AG08395 (cell line): Measurements from ENCODE around the gene RAB31.

Experiments used
- DNase-seq: peaks from one replicate; pipeline ENCODE4 v3.0.0; 2012; ENCODE audit warnings: mixed read lengths, low spot score

The RAB31 gene

DNA sequence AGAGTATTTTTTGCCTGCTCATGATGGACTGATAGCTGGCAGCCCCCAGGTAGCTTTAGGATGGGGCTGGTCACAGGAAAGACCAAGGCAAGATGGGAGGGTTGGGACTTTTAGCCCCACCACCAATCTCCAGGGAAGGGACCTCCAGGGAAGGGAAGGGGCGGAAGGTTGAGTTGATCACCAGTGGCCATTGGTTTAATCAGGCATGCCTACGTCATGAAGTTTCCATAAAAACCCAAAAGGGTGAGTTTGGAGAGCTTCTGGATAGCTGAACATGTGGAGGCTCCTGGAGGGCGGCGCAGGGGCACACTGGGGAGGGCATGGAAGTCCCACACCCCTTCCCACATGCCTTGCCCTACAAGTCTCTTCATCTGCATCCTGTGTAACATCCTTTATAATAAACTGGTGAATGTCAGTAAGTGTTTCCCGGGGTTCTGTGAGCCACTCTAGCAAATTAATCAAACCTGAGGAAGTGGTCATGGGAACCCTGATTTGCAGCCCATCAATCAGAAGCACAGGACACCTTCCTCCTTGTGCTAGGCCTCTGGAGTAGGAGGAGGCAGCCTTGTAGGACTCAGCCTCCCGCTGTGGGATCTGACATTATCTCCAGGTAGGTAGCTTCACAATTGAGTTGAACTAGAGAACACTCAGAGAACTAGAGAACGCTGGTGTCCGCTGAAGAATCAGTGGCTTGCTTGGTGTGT is 30.3 kb downstream of the RAB31 start:
- no peak for DNase-seq

DNA sequence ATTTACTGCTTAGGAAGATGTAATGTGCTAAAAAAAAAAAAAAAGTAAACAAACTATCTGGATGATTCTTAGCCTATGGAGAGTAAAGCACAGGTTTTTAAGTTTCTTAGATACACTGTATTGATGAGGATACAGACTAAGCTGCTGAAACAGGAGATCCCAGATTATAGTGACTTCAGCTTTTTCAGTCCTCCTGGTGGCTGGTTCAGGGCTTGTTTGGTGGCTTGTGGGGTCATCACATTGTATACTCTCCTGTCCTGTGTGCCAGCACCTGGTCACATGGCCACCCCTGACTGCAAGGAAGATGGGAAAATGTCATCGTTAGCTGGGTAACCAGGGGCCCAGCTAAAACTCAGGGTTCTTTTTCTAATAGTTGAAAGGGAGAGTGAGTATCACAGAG is 31.4 kb downstream of the RAB31 start:
- no peak for DNase-seq

DNA sequence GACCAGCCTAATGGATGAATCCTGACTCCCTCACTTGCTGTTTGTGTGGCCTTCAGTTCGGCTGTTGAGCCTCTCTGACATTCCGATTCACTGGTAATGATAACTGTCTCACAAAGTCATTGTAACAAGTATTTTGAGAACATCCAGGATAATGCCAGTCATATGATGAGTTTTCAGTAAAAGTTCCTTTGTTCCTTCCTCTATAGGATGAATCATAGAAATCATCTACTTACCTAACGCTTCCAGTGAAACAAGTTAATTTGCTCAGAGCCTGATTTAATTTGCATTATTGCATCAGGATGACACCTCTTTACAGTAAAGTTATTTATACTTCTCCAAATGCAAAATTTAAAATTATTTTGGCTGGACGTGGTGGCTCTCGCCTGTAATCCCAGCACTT is 32.0 kb downstream of the RAB31 start:
- no peak for DNase-seq

DNA sequence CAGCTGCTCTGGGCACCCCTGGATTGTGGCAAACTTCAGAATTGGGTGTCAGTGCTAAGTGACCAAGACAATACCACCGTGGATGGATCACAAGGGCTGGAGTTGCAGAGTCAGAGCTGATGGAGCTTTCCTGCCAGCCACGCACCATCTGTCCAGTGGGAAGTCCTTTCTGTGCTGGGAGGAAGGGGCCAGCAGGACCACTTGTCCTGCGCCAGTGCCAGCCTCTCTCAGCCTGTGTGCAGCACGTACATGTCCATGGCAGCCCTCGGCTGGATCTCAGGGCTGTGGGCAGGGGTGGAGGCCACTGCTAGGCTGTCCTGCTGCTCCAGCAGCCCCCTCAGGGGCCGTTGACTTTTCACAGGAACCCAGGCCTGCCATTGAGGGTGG is 33.3 kb downstream of the RAB31 start:
- DNase-seq: no peak

DNA sequence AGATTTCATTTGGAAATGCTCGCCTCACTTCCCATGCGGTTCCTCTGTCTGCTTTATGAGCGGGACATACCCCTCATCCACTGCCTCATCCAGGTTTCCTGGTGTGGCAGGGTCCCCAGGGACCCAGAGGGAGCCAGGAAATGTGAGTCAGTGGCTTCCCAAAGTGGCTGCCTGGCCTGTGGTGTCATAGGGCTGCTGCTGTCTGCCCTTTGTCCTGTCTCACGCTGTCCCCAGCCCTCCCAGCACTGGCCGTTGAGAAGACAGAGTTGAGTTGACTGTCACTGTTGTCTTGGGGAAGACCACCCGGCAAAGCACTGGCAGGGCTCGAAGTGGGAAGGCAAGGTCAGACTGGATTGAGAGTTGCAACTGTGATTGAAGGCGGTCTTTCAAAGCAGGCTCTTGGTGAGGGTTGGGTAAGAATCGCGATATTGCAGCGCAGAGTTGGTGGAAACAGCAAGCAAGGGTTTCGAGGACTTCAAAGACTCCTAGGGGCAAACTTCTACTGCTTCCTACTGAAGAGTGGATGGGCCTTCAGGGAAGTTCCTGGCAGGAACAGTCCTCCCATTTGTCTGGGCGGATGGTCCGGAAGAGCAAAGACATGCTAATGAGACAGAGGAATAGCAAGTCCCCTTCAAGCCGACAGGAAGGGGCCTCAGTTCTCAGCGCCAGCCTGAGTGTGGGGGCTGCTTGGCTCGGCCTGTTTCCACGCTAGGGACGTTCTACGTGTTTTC is 33.9 kb downstream of the RAB31 start:
- DNase-seq: peak; percentile 72

DNA sequence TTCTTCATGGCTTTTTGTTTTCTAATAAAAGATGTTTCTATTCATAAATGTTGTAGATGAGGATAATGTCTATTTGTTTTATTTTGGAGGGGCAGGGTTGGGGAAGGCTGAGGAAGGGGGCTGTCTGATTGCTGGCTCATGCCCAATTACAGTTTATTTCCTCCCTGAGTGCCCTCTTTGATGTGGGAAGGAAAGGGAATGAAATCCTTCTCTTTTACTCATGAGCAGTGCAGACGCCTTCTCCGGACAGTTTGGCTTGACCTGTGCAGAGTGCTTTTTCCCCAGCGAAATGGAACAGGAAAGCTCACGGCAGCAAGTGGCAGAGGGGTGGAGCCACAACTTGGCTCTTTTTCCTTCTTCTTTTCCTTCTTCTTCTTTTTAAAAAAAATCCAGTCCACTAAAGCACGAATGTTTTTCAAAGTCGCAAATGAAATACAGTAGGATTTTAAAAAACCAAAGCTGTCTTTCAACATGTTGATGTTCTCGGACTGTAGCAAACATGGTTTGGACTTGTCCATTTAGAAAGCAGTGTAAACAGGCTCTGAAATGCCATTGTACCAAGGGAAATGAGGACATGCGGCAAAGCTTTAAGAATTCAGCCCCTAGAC is 34.5 kb downstream of the RAB31 start:
- DNase-seq: no peak

DNA sequence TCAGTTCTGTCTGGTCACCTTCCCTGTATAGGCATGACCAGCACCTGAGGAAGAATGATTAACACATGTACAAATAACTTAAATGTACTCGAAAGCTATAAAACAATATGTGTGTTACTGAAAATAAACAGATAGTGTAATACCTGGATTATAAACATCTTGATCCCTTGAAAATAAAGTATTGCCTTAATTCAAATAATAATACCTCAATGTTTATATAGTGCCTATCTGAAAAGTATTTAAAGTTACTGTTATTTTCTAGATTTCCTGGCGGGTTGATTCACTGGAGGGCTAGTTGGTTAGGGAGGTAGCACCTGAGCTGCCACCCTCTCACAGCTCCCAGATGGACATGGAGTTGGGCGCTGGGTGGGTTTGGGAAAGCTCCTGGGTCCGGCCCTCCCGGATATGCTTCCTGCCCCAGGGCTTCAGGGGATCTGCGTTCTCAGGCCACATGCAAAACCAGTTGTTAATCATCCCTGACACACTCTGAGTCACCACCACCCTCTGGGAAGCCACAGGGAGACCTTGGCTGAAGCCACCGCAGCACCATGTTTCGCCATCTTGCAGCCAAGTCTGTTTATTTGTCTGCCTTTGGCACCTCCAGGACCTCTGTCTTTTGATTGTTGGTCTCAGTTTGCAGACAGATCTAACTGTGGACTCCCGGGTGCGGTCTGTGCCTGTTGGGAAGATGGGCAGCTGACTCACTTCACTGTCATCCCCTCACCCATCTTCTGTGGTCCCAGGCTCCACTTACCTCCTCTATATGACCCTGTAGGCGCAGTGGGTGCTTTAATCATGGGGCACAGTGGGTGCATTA is 35.3 kb downstream of the RAB31 start:
- peak; percentile 93 for DNase-seq

DNA sequence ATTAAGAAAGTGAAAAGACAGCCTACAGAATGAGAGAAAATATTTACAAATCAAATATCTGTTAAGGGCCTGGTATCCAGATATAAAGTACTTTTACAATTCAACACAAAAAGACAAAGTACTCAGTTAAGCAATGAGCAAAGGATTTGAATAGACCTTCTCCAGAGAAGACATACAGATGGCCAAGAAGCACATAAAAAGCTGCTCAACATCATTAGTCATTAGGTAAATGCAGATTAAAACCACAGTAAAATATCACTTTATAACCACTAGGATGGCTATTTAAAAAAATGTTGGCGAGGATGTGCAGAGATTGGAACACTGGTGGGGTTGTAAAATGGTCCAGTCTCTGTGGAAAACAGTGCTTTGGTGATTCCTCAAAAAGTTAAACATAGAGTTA is 38.9 kb downstream of the RAB31 start:
- no peak for DNase-seq

DNA sequence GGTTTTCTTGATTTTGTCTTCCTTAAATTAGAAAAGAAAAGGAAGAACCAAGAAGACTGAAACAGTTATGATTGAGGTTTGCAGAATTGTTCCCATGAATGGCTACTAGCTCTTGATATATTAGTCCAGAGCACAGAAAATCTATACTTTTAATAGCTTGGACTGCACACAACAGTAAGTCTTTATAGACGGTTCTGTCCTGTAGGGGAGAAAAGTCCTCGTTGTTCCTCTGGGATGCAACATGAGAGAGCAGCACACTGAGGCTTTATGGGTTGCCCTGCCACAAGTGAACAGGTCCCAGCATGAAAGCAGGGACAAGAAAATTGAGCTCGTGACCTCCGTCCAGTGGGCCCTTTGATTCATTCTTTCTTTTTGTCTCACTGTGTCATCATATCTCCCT is 41.5 kb downstream of the RAB31 start:
- no peak for DNase-seq

DNA sequence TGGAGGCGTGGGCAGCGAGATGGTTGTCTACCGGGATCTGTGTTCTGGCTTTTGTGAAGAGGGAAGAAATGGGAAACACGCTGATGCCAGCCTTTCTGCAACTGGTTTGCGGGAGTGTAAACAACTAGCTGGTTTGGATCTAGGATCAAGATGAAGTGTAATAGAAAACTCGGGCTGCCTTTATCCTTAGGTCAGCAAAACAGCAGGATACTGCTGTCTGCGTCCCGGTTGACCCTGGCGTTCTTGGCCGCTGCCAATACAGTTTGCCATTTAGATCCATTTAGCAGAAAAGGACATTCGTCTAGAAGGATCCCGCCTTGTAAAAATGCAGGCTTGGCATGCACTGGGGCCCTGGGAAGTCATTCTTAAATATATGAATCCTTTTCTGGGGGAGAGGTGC is 42.0 kb downstream of the RAB31 start:
- DNase-seq: no peak

DNA sequence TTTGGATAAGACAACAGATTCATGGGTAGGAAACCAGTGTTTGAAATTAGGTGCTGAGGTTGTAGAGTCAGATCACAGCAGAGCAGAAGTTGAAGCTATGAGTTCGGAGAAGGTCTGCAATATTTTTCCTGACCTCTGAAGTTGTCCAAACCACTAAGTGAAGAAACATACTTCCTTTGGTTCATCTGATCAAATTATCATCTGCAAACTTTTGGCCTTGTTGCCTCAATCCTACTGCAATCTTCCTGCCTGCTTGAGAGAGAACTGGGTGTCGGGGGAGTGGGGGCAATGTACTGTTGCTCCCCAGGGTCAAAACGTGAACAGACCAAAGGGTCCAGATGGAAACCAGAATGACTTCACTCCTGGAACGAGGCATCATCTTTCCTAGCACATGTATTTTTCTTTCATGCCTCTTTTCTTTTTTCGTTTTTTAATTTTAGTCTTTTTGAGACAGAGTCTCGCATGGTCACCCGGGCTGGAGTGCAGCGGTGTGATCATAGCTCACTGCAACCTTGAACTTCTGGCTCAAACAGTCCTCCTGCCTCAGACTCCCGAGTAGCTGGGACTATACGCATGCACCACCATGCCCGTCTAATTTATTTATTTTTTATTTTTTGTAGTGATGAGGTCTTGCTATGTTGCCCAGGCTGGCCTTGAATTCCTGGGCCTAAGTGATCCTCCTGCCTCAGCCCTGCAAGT is 42.7 kb downstream of the RAB31 start:
- no peak for DNase-seq

DNA sequence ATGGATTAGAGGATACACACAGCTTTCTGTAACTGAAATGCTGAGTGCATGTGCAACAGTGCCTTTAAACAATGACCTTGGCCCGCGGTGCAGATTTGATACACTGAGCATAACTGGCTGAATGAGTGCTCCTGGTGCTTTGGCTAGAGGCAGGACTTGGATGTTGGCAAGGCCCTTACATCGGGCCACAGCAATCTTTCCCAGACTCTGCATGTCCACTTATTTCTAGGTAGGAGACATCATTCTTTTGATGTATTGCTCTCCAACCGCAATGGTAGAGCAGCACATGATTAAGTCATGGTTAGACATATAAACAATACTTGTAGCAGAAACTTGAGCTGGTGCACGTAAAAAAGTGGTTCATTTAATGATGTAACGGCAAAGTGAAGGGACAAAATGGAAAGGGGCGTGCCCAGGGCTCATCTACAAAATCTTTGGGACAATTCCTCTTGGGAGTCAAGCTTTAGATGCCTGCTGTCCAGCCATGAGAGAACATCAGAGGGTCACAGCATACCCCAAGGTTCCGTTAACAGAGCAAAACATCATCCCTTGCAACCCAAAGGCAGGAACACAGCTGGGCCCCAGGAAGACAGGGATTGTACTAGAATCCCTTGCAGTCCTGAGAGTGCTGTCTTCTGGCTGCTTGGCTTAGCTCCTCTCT is 43.4 kb downstream of the RAB31 start:
- DNase-seq: no peak

DNA sequence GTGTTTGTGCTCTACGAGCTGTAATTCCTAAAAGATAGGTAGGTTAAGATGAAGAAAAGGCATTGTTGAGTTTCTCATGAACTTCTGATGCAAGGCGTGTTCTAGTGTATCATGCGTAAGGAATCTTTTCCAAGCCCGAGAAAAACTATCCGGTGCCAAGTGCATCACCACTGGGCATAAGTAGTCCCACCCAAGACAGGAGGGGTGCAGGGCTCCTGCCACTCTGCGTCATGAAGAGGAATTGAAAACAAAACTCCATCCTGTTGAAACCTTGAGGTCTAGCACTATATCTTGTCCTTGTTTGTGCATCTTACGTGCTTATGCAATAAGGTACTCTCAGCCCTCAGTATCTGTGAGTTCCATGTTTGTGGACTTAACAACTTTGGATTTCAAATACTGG is 45.7 kb downstream of the RAB31 start:
- DNase-seq: no peak

DNA sequence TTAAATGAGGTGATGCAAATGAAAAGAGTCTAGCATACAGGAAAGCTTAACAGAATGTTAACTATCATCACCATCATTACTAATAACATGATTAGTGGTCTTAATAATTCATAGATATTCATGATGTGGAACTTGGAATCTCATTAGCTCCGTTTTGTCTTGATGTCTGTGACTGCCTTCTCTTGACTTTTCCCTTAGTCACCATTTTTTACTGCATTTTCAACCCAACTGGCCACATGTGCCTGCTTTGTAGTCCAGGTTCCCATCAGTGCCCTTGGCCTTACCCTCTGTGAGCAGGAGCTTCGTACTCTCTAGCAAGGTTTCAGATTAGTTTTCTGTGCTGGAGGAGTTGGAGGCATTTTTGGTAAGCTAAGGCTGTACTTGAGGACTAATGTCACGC is 47.0 kb downstream of the RAB31 start:
- DNase-seq: no peak

DNA sequence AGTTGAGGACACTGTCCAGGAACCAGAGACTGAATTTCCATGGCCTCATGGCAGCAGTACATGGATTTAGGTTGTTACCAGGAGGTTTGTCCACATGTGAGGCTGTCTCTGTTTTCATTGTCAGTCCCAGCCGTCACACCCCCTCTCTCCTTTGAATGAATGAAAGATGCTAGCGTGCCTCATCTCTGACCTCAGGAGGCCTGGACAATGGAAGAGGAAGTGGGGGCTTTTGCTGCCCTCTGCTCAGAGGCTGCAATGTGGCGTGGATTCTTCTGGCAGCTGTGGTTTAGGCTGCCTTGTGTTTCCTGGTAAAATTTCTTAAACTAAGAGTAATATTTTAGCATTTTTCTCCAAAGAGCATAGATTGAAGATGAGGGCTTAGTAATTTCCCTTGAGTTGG is 47.5 kb downstream of the RAB31 start:
- no peak for DNase-seq

DNA sequence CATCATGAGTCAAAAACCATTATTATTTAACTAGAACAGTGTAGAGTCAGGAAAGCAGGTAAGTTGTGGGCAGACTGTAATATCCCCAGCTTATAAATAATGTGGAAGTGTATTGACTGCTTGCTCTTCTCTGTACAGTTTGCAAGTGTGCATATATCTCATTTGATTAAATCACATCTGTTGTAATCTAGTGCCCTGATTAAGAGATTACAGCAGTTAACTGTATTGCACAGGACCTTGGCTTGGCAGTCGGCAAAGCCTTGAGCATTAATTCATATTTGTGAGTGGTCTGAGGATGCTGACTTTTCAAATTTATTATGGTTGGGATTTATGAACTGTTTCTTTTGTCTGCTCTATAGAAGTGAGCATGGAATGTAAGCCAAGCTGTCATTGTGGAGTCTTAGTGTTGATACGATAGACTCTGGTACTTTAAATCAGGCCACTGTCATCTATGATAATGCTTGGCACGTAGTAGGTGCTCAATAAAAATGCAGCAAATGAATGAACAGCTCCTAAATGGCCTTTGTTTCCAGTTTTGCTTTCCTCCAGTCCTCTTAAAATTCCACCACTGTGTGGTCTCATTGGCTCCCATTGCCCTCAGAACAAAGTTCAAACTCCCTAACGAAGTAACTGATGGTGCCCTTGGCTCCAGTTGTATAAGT is 48.3 kb downstream of the RAB31 start:
- DNase-seq: no peak

DNA sequence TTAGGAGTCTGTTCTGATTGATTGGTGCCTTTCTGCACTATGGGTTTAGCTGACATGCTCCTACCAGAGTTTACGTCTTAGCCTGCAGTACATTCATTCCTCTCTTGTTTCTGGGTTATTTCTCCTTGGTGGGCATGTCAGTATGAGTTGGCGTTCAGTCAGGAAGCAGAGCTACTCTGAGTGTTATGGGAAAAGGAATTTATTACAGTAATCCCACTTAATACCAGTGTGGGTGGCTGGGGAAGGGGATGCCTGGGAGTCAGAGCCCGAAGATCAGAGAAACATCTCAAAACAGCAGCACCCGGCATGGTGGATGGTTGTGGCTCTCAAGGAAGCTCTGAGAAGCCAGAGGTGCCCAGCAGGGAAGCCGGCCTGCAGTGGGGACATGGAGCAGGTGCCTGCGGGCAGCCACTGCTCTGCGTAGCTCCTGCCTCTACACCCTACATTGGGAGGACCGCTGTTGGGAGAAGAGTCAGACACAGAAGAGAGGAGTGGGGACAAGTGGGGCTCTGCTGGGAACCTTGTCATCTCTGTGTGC is 48.9 kb downstream of the RAB31 start:
- DNase-seq: no peak

DNA sequence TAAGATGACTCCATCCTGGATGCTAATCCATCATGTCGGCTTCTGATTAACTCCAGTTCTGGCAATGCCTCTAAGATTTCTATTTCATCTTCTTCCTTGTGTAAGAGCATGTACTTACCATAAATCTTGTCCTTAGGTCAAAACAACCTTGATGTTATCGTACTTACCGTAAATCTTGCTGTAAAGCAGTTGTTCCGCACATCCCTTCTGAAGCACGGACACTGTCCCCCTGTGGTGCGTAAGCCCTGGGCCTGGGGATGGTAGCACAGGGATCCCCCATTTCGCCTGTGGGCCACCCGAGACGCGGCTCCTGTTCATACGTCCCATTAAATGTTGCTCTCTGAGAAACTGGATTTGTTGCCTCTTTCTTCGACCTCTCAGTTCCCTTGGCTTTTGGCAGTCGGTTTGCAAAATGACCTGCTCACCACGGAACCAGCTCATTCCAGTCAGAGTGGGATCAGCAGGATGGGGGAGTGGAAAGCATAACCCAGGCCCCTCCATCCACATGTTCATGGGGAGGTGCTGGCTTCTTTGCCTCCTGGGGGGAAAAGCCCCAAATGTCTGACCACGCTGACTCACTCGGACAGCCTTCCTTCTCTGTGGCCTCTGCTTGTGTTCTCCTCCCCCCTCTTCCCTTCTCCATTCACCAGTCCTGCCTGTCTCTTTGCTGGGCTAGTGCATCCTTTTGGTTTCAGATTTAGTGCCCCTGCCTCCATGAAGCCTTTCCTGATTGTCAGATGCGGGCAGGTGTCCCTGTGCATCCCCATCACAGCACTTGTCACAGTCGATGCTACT is 49.9 kb downstream of the RAB31 start:
- DNase-seq: peak; percentile 37

DNA sequence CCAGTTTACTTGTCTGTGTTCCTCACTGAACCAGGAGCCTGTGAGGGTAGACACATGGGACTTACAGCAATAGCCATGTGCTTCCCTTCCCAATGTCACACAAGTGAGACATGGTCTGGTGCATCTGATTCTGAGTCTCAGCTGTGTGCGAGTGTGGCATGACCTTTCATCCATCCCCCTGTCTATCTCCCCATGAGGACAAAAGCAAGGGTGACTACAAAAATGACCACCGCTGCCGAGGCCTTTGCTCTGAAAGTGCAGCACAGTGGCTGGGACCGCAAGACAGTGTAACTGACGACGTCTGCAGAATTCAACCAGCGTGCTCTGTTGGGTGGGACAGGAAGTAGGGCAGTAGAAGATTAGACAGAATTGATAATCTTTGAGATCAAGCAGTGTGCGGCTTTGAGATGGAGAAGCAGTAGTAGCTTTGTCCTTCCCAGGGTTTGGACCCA is 50.5 kb downstream of the RAB31 start:
- DNase-seq: no peak

DNA sequence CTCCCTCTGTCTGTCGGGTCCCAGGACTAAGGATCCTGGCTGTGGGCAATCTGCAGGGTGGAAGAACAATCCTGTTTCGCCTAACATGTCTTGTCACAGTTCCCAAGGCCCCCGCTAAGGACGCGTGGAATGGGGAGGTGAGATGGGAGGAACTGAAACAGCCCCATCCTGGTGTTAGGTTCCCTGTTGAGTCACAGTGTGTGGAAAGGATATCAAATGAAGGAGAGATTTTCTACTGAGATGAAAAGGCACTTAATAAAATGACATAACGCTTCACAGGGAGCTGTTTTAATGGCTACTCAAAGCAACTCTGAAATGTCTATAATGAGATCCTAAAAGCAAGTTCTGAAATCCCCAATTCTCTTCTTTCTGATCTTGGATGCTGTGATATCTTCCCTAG is 52.5 kb downstream of the RAB31 start:
- no peak for DNase-seq
